ENCODE results near the gene RBMS1.

- no peak for TF ChIP-seq CTCF (IDR thresholded peaks at IDR 0.05)
- TF ChIP-seq POLR2A (IDR thresholded peaks at IDR 0.05) = no peak
These were observed 224.2 kb downstream of the RBMS1 start for GRCh38 chr2:160269365-160269764.
